Activated B cell treated with CpG ODN at 0.5 μM for 24 hours (primary cell): ENCODE results near the gene SMPD4. TPM values are rescaled to one million over a fixed set of nuclear protein-coding genes. Genes with fewer than 3 reads are reported as not detected.
"Not testable (repeated sequence)": the region's sequence is repeated elsewhere in the genome, so short reads cannot be mapped to it uniquely, and the experiment has no call there.

Experiments used
- ATAC-seq: fragments of 200-7000 bp; cut with Tn5 transposase; one replicate; pipeline ENCODE4 v1.10.0; 2021; ENCODE audit warnings: low read depth, mild to moderate bottlenecking, moderate library complexity
- CTCF ChIA-PET: fragments of 350-600 bp; sonication (Branson Sonifier 250); formaldehyde crosslinking; loops from one replicate; lab custom pipeline; 2021; ENCODE audit warnings: antibody characterized with exemption; lab: Charles Lee
- POLR2A ChIA-PET: fragments of 350-600 bp; sonication (Branson Sonifier 250); formaldehyde crosslinking; loops from one replicate; lab custom pipeline; 2021; ENCODE audit warnings: antibody characterized with exemption; lab: Charles Lee
- DNase-seq: peaks from one replicate; pipeline ENCODE4 v3.0.0; 2022
- H3K27ac Mint-ChIP-seq: one replicate; pipeline ENCODE4 v1.8.0; 2020; ENCODE audit warnings: mixed read lengths
- H3K27me3 Mint-ChIP-seq: one replicate; pipeline ENCODE4 v1.8.0; 2021; ENCODE audit warnings: mixed read lengths
- H3K36me3 Mint-ChIP-seq: one replicate; pipeline ENCODE4 v1.8.0; 2021; ENCODE audit warnings: low read depth, mixed read lengths
- H3K4me1 Mint-ChIP-seq: one replicate; pipeline ENCODE4 v1.8.0; 2021; ENCODE audit warnings: mixed read lengths
- H3K4me3 Mint-ChIP-seq: one replicate; pipeline ENCODE4 v1.8.0; 2020; ENCODE audit warnings: mild to moderate bottlenecking, mixed read lengths
- H3K9me3 Mint-ChIP-seq: one replicate; pipeline ENCODE4 v1.8.0; 2020; ENCODE audit warnings: mixed read lengths
- intact Hi-C: fragments of 100-400 bp; cut with micrococcal nuclease; formaldehyde crosslinking; loops from one replicate; pipeline ENCODE4 v1.15.1; 2024
- total RNA-seq: library from RNA; stranded (reverse); gene quantifications from 2 replicates; pipeline ENCODE4 v1.2.3, GENCODE V29; 2022
- TF ChIP-seq, protein P1 (sequence below): fragments of 200-600 bp; IDR thresholded peaks from one replicate; pipeline ENCODE4 v1.8.0; 2022; ENCODE audit warnings: antibody characterized with exemption, mild to moderate bottlenecking

SMPD4 gene
- total RNA-seq, 1 donor from 2014 or later: 66.8 TPM

DNA sequence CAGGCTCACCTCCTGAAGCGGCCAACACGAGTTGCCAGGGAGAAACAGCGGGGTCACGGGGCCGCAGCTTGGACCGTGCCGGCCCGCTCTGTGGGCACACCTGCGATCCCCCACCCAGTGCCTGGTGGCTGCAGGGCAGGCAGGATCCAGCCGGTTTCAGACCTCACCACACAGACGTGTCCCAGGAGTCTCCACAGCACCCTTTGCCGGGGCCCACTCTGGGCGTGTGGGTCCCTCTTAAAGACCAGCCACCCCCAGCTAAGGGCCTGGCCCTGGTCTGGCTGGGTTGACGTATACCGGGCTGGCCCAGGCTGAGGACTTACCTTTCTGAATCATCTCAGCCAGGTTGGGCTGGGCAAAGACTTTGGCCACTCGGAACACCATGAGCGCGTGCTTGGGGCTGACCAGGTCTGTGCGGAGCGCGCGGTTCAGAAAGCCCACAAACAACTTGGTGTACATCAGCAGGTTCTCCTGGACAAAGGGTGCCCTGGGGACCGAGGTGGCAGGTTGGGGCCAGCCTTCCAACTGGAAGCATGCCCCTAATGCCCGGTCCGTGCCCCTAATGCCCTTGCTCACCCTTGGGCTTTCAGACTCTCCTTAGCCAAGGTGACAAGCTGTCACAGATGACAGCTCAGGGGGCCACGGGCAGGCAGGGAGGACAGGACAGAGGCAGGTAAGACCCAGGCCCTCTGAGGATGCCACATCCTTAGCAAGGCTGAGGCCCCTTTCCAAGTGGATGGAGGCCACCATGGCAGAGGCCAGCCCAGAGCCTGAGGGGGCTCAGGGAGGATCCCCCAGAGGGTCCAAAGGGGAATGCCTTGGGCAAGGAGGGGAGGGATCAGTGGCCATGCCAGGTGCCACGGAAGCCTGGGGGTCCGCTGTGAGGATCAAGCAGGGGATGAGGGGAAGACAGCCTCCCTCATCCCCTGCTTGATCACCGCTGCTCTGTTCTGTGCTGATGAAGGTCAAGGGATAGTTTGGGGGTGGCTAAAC, 26.3 kb downstream of the SMPD4 start:
- ATAC-seq (no peak), DNase-seq (no peak)
- intact Hi-C loops: loop anchor here (5.0 to 10.0 kb wide), 2 partner anchors 128 to 640 kb away; no protein-coding TSS in a partner anchor
- H3K9me3 Mint-ChIP-seq: no peaks in the 10 kb centered on the region
- no peaks in the 10 kb centered on the region for H3K27me3 Mint-ChIP-seq
- no peak overlapping the region for H3K27ac Mint-ChIP-seq
- TF ChIP-seq, protein P1, sequence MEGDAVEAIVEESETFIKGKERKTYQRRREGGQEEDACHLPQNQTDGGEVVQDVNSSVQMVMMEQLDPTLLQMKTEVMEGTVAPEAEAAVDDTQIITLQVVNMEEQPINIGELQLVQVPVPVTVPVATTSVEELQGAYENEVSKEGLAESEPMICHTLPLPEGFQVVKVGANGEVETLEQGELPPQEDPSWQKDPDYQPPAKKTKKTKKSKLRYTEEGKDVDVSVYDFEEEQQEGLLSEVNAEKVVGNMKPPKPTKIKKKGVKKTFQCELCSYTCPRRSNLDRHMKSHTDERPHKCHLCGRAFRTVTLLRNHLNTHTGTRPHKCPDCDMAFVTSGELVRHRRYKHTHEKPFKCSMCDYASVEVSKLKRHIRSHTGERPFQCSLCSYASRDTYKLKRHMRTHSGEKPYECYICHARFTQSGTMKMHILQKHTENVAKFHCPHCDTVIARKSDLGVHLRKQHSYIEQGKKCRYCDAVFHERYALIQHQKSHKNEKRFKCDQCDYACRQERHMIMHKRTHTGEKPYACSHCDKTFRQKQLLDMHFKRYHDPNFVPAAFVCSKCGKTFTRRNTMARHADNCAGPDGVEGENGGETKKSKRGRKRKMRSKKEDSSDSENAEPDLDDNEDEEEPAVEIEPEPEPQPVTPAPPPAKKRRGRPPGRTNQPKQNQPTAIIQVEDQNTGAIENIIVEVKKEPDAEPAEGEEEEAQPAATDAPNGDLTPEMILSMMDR: no peak
- H3K4me1 Mint-ChIP-seq: peaks cover 30% of the 10 kb centered on the region
- ChIA-PET CTCF (interaction anchor here (1.1 to 1.5 kb wide), 3 partner anchors 176 to 187 kb away, joined by 3 to 4 read pairs (median 3); partner anchors contain the start of gene IMP4), POLR2A (no interaction called here)
- H3K4me3 Mint-ChIP-seq: no peak overlapping the region
- peaks cover 42% of the 10 kb centered on the region for H3K36me3 Mint-ChIP-seq

DNA sequence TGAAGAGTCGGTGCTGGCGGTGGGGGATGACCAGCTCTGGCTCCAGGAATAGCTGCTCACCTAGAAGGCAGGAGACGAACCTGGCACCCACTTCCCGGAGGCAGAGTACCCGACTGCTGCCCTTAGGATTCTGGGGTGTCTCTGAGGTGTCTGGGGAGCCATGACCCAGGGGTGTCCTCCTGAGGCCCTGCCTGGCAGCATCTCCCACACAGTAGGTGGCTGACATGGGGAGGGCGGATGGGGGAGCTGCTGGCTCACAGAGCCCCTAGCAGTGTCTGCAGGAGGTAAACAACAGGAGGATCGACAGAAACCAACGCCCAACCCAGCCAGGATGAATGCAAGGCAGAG, 27.0 kb downstream of the SMPD4 start:
- H3K27me3 Mint-ChIP-seq, H3K9me3 Mint-ChIP-seq, CTCF ChIA-PET, H3K4me3 Mint-ChIP-seq, H3K27ac Mint-ChIP-seq, POLR2A ChIA-PET, ATAC-seq, DNase-seq: not testable (repeated sequence)
- intact Hi-C loops: loop anchor here (10.0 kb wide), 1 partner anchor 640 kb away; no protein-coding TSS in a partner anchor
- peaks cover 28% of the 10 kb centered on the region for H3K4me1 Mint-ChIP-seq
- peaks cover 38% of the 10 kb centered on the region for H3K36me3 Mint-ChIP-seq

DNA sequence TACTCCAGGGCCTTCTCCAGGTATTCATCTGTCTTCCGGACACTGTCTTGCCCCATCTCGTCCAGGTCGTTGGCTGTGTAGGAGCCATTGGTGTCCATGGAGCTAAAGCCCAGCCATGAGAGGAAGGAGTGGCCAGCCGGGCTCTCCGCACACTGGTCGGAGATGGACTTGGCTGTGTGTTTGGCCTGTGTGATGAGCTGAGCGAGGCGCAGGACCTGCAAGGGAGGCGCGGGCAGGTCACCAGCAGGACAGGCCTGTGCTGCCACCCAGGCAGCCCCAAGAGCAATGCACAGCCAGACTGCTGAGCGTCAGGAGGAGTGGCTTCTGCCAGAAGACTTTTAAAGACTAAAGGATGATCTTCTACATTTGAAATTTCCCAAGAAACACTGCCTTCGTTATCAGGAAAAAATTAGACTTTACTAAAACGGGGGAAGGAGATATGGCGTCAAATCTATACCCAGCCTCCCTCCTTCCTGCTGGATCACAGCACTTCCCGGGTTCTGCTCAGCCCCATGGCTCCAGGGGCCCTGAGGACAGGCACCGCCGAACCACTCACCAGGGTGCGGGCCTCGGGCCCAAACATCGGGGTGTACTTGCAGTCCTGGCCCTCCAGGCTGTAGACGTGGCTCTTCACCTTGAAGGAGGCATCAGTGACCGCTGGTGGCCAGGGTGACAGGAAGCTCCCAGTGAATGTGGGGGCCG, 27.5 kb downstream of the SMPD4 start:
- POLR2A ChIA-PET, DNase-seq, H3K9me3 Mint-ChIP-seq, CTCF ChIA-PET, H3K27me3 Mint-ChIP-seq, ATAC-seq, H3K4me3 Mint-ChIP-seq, H3K27ac Mint-ChIP-seq: not testable (repeated sequence)
- Mint-ChIP-seq H3K4me1 (peaks cover 25% of the 10 kb centered on the region), H3K36me3 (peaks cover 38% of the 10 kb centered on the region)
- intact Hi-C loops: loop anchor here (10.0 kb wide), 1 partner anchor 641 kb away; no protein-coding TSS in a partner anchor

DNA sequence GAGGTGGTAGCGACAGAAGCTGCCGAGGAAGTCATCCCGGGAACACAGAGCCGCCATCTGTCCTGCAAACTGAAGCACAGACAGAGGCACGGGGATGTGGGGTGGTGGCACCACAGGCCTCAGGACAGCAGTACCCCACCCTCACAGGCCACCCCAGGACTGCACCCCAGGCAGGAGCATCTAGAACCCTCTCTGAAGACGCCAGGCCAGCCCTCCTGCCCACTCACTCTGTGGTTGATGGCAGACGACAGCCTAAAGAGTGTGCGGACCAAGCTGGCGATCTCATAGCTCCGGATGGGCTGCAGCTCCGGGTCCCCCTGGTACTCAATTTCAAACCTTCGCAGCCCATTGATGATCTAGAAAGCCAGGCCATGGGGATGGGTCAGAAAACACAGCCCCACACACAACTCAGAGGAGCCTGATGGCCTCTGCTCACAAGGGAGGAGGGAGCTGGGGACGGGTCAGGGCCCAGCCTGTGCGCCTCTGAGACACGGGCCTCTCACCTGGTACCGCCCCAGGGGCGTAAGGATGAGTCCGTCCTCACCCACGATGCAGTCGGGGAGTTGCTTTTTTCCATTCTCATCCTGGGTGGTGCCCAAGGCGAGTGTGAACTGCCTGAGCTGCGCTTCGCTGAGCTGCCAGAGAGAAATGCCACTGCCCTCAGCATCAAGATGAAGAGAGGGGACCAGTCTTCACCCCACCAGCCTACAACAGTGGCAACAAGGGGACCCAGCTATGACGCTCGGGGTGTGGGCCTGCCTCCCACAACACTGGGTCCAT, 28.4 kb downstream of the SMPD4 start:
- DNase-seq: no peak
- TF ChIP-seq, protein P1: no peak
- Mint-ChIP-seq H3K36me3 (peaks cover 33% of the 10 kb centered on the region), H3K27me3 (no peaks in the 10 kb centered on the region), H3K4me3 (no peak overlapping the region), H3K9me3 (no peaks in the 10 kb centered on the region), H3K27ac (no peak overlapping the region), H3K4me1 (peaks cover 16% of the 10 kb centered on the region)
- POLR2A ChIA-PET: no interaction called here
- no peak for ATAC-seq
- CTCF ChIA-PET: no interaction called here
- intact Hi-C loops: loop anchor here (10.0 kb wide), 1 partner anchor 642 kb away; no protein-coding TSS in a partner anchor

DNA sequence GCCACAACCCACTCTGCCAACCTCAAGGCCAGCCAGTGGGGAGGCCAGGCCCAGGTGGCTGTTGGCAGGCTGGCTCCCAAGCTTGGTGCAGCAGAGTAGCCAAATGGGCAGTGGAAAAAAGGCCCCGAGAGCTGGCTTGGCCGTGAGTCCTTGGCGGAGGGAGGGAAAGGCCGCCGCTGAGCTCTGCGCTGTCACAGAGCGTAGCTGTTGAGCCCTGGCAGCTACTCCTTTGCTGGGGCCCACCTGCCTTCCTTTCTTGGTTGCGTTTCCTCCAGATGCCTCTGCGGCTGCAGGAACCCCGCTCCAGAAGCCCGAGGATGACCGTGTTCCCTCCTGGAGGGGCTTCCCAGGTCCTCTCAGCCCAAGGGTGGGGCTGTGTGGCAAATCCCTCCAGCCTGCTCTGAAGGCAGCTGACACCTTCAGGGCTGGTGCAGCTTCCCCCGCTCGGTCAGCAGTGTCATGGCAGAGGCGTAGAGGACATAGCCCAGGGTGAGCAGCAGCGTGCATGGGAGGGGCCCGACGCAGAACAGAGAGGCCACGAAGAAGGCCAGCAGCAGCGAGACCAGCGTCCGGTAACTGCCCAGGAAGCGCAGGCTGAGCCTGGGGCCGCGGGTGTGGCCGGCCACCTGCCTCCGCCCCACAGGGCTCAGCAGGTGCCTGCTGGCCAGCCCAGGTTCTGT, 29.1 kb downstream of the SMPD4 start:
- ATAC-seq, DNase-seq, H3K4me1 Mint-ChIP-seq, H3K27ac Mint-ChIP-seq, H3K9me3 Mint-ChIP-seq, H3K4me3 Mint-ChIP-seq, CTCF ChIA-PET, H3K27me3 Mint-ChIP-seq, POLR2A ChIA-PET: not testable (repeated sequence)
- intact Hi-C loops: loop anchor here (10.0 kb wide), 1 partner anchor 643 kb away; no protein-coding TSS in a partner anchor
- H3K36me3 Mint-ChIP-seq: peaks cover 33% of the 10 kb centered on the region

DNA sequence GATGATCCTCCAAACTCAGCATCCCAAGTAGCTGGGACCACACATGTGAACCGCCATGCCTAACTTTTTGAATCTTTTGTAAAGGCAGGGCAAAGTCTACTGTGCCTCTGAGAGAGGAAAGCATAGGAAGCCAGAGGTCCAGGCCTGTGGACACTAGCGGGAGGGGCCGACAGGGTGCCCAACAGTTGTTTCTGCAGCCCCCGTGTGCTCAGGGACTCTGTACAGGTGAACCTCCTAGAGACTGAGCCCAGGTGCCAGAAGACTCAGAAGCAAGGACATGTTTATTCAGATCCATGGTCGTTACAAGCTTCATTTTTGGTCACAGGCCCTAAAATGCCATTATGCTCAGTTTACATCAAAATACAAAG, 30.3 kb downstream of the SMPD4 start:
- CTCF ChIA-PET, H3K4me3 Mint-ChIP-seq, H3K9me3 Mint-ChIP-seq, POLR2A ChIA-PET, DNase-seq, H3K27me3 Mint-ChIP-seq, ATAC-seq, H3K27ac Mint-ChIP-seq, H3K4me1 Mint-ChIP-seq: not testable (repeated sequence)
- intact Hi-C loops: loop anchor here (10.0 kb wide), 1 partner anchor 644 kb away; no protein-coding TSS in a partner anchor
- H3K36me3 Mint-ChIP-seq: peaks cover 33% of the 10 kb centered on the region
